ENCODE measurements around the gene UVRAG. TPM values are rescaled to one million over a fixed set of nuclear protein-coding genes. Genes with fewer than 3 reads are reported as not detected.

UVRAG gene
- total and polyA plus RNA-seq, 2 donors (not counting 1 experiment from before 2014, with no cell fraction given) = 37.7 to 94.1 TPM

GRCh38 chr11:76094740-76095139, 279.7 kb downstream of the UVRAG start:
- Mint-ChIP-seq H3K9me3 (ENCODE audit: insufficient read depth) (peaks cover 6% of the 10 kb centered on the region), H3K4me1 (peaks cover 10% of the 10 kb centered on the region), H3K27ac (no peak overlapping the region), H3K4me3 (no peak overlapping the region), H3K27me3 (no peaks in the 10 kb centered on the region)
- ChIA-PET POLR2A (no interaction called here), CTCF (no interaction called here)
- no peak overlapping the region for H2AFZ ChIP-seq (ENCODE audit: insufficient read depth, low read depth, low read length, poor library complexity, severe bottlenecking)
- intact Hi-C loops (cut with micrococcal nuclease) = no loop called here
- 100% methylated on average over 3 of the region's 4 CpGs for WGBS (ENCODE audit: insufficient coverage)
- no peak for DNase-seq
- no peak for TF ChIP-seq EZH2 (IDR thresholded peaks at IDR 0.05; ENCODE audit: borderline replicate concordance, insufficient read depth, low read depth, low read length, poor library complexity, severe bottlenecking)
- TF ChIP-seq CTCF (IDR thresholded peaks at IDR 0.05) = no peak
- H3K9me3 ChIP-seq (ENCODE audit: control extremely low read depth in 1 of 3, control insufficient read depth in 2 of 3, insufficient read depth in 1 of 3, low read length in 2 of 3) = peaks cover 1 to 4% (median 3%) of the 10 kb centered on the region in 3 donors
- no peak overlapping the region for H3K4me3 ChIP-seq (ENCODE audit: control extremely low read depth in 1 of 5, extremely low read depth in 1 of 5, insufficient read depth in 1 of 5, low read depth in 2 of 5, low read length in 4 of 5)
- H3K79me2 ChIP-seq (ENCODE audit: control insufficient read depth, insufficient read depth, low read length) = peaks cover 46% of the 10 kb centered on the region
- H3K36me3 ChIP-seq (replicated peaks in 1 of 2; ENCODE audit: control extremely low read depth in 1 of 2, control insufficient read depth in 1 of 2, extremely low read depth in 1 of 2, insufficient read depth in 2 of 2, low read length in 1 of 2) = peaks cover 12 to 17% of the 10 kb centered on the region in 2 experiments
- no peak overlapping the region for H3K9ac ChIP-seq (ENCODE audit: low read length)
- peaks cover 35% of the 10 kb centered on the region for H4K20me1 ChIP-seq (ENCODE audit: control insufficient read depth, insufficient read depth, low read length, poor library complexity, severe bottlenecking)
- no peak overlapping the region for H3K4me2 ChIP-seq (replicated peaks; ENCODE audit: low read depth, low read length, poor library complexity, severe bottlenecking)
- ATAC-seq (ENCODE audit: low read depth) = no peak
- no peak overlapping the region for H3K27ac ChIP-seq (ENCODE audit: low read length in 2 of 2)
- no peaks in the 10 kb centered on the region for H3K27me3 ChIP-seq (replicated peaks in 1 of 4; ENCODE audit: control extremely low read depth in 1 of 4, control insufficient read depth in 3 of 4, insufficient read depth in 4 of 4, low read length in 3 of 4)
- no peaks in the 10 kb centered on the region for H3K4me1 ChIP-seq (ENCODE audit: control insufficient read depth in 2 of 2, insufficient read depth in 2 of 2, low read length in 2 of 2)

- no peak overlapping the region for H3K27ac ChIP-seq (ENCODE audit: low read length in 2 of 2)
- TF ChIP-seq EZH2 (IDR thresholded peaks at IDR 0.05; ENCODE audit: borderline replicate concordance, insufficient read depth, low read depth, low read length, poor library complexity, severe bottlenecking) (no peak), CTCF (IDR thresholded peaks at IDR 0.05) (no peak)
- H3K4me3 ChIP-seq (ENCODE audit: control extremely low read depth in 1 of 5, extremely low read depth in 1 of 5, insufficient read depth in 1 of 5, low read depth in 2 of 5, low read length in 4 of 5) = no peak overlapping the region
- H3K9ac ChIP-seq (ENCODE audit: low read length) = no peak overlapping the region
- Mint-ChIP-seq H3K27me3 (no peaks in the 10 kb centered on the region), H3K4me1 (peaks cover 10% of the 10 kb centered on the region), H3K27ac (no peak overlapping the region), H3K4me3 (no peak overlapping the region), H3K9me3 (ENCODE audit: insufficient read depth) (peaks cover 5% of the 10 kb centered on the region)
- no peaks in the 10 kb centered on the region for H3K4me1 ChIP-seq (ENCODE audit: control insufficient read depth in 2 of 2, insufficient read depth in 2 of 2, low read length in 2 of 2)
- H2AFZ ChIP-seq (ENCODE audit: insufficient read depth, low read depth, low read length, poor library complexity, severe bottlenecking) = no peak overlapping the region
- H4K20me1 ChIP-seq (ENCODE audit: control insufficient read depth, insufficient read depth, low read length, poor library complexity, severe bottlenecking) = peaks cover 45% of the 10 kb centered on the region
- intact Hi-C loops (cut with micrococcal nuclease) = no loop called here
- ATAC-seq (ENCODE audit: low read depth) (no peak), DNase-seq (no peak)
- H3K79me2 ChIP-seq (ENCODE audit: control insufficient read depth, insufficient read depth, low read length) = peaks cover 48% of the 10 kb centered on the region
- no peaks in the 10 kb centered on the region for H3K27me3 ChIP-seq (replicated peaks in 1 of 4; ENCODE audit: control extremely low read depth in 1 of 4, control insufficient read depth in 3 of 4, insufficient read depth in 4 of 4, low read length in 3 of 4)
- peaks cover 4 to 14% of the 10 kb centered on the region in 2 experiments for H3K36me3 ChIP-seq (replicated peaks in 1 of 2; ENCODE audit: control extremely low read depth in 1 of 2, control insufficient read depth in 1 of 2, extremely low read depth in 1 of 2, insufficient read depth in 2 of 2, low read length in 1 of 2)
- ChIA-PET CTCF (no interaction called here), POLR2A (no interaction called here)
- peaks cover 0 to 2% (median 0%) of the 10 kb centered on the region in 3 donors for H3K9me3 ChIP-seq (ENCODE audit: control extremely low read depth in 1 of 3, control insufficient read depth in 2 of 3, insufficient read depth in 1 of 3, low read length in 2 of 3)
- H3K4me2 ChIP-seq (replicated peaks; ENCODE audit: low read depth, low read length, poor library complexity, severe bottlenecking) = no peak overlapping the region
Observed at GRCh38 chr11:76095891-76096290, 280.9 kb downstream of the UVRAG start.
